Neural crest cell (in vitro differentiated cells): ENCODE results near the gene RUFY4. TPM values are rescaled to one million over a fixed set of nuclear protein-coding genes. Genes with fewer than 3 reads are reported as not detected.

Experiments
- DNase-seq: peaks from one replicate; pipeline ENCODE4 v3.0.0; 2021; ENCODE audit warnings: low read depth, mixed read lengths, low spot score
- H3K27ac Mint-ChIP-seq: one replicate; pipeline ENCODE4 v1.8.0; 2021; ENCODE audit warnings: mild to moderate bottlenecking, mixed read lengths; ENCODE audit not compliant: unreplicated experiment
- H3K27me3 Mint-ChIP-seq: 2 replicates; pipeline ENCODE4 v1.8.0; 2021; ENCODE audit warnings: low read depth, mild to moderate bottlenecking, mixed read lengths
- H3K36me3 Mint-ChIP-seq: 2 replicates; pipeline ENCODE4 v1.8.0; 2021; ENCODE audit warnings: low read depth, mild to moderate bottlenecking, mixed read lengths
- H3K4me1 Mint-ChIP-seq: 2 replicates; pipeline ENCODE4 v1.8.0; 2021; ENCODE audit warnings: mixed read lengths
- H3K4me3 Mint-ChIP-seq: one replicate; pipeline ENCODE4 v1.8.0; 2021; ENCODE audit warnings: mild to moderate bottlenecking, mixed read lengths
- H3K9me3 Mint-ChIP-seq: 2 replicates; pipeline ENCODE4 v1.8.0; 2021; ENCODE audit warnings: mixed read lengths
- total RNA-seq: library from RNA; stranded (reverse); gene quantifications from 2 replicates; pipeline ENCODE4 v1.2.1, GENCODE V29; 2021
- TF ChIP-seq, protein P1 (sequence below): fragments of 200-600 bp; sonication (generic); conservative IDR thresholded peaks from 2 replicates; pipeline ENCODE4 v1.5.0; 2021; ENCODE audit warnings: antibody characterized with exemption, mild to moderate bottlenecking

RUFY4 gene
- total RNA-seq, 1 donor from 2014 or later = not detected

DNA sequence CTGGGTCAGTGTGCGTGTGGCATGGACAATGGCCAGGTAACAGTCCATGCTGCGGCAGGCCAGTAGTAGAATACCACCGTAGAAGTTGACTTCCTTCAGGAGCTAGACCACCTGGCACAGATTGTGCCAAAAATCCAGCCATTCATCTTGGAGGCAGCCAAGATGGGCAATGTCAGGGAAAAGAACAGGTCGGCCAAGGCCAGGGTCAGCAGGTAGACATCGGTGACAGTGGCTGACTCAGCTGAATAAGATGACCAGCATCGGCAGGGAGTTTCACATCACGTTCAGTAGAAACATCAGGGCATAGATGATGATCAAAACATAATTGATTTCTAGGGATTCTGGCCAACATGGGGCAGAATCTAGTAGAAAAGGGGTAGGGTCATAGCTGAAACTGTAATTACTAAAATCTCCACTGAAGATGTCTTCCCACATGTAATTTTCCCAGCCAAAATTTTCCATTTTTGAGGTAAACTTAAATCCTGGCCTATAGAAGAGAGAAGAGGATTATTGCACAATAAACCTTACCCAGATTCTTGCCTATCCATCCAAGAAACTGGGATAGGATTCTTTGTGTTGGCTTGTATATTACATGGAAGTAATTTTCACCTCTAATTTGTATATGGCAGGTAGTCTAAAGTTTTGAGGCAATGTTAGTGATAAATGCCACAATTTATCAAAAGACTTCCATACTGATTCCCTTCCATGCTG lies 7.9 kb upstream of the RUFY4 start:
- DNase-seq = no peak
- Mint-ChIP-seq H3K27me3 (peaks cover 17% of the 10 kb centered on the region), H3K27ac (no peak overlapping the region), H3K4me3 (no peak overlapping the region), H3K9me3 (no peaks in the 10 kb centered on the region), H3K36me3 (no peaks in the 10 kb centered on the region), H3K4me1 (no peaks in the 10 kb centered on the region)
- TF ChIP-seq, protein P1, sequence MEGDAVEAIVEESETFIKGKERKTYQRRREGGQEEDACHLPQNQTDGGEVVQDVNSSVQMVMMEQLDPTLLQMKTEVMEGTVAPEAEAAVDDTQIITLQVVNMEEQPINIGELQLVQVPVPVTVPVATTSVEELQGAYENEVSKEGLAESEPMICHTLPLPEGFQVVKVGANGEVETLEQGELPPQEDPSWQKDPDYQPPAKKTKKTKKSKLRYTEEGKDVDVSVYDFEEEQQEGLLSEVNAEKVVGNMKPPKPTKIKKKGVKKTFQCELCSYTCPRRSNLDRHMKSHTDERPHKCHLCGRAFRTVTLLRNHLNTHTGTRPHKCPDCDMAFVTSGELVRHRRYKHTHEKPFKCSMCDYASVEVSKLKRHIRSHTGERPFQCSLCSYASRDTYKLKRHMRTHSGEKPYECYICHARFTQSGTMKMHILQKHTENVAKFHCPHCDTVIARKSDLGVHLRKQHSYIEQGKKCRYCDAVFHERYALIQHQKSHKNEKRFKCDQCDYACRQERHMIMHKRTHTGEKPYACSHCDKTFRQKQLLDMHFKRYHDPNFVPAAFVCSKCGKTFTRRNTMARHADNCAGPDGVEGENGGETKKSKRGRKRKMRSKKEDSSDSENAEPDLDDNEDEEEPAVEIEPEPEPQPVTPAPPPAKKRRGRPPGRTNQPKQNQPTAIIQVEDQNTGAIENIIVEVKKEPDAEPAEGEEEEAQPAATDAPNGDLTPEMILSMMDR = no peak

DNA sequence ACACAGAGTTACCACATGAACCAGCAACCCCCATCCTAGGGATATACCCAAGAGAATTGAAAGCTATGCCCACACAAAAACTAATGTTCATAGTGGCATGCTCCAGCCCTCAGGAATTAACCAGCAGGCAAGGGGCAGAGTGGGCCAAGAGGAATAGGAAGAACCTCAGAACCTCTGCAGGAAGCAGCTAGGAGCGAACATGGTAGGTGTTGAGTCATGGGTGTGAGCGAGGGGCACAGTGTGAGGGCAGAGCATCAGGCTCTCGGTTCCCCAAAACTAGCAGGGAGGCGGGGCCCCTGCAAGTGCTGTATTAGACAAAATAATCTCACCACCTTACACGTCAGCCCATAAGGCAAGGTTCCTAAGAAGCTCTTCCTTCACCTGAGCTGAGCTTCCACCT lies 5.6 kb upstream of the RUFY4 start:
- no peaks in the 10 kb centered on the region for H3K4me1 Mint-ChIP-seq
- H3K27ac Mint-ChIP-seq = peak overlapping the region; percentile 16
- H3K36me3 Mint-ChIP-seq = no peaks in the 10 kb centered on the region
- peaks cover 23% of the 10 kb centered on the region for H3K27me3 Mint-ChIP-seq
- no peaks in the 10 kb centered on the region for H3K9me3 Mint-ChIP-seq
- no peak overlapping the region for H3K4me3 Mint-ChIP-seq
- TF ChIP-seq, protein P1 = no peak
- no peak for DNase-seq

DNA sequence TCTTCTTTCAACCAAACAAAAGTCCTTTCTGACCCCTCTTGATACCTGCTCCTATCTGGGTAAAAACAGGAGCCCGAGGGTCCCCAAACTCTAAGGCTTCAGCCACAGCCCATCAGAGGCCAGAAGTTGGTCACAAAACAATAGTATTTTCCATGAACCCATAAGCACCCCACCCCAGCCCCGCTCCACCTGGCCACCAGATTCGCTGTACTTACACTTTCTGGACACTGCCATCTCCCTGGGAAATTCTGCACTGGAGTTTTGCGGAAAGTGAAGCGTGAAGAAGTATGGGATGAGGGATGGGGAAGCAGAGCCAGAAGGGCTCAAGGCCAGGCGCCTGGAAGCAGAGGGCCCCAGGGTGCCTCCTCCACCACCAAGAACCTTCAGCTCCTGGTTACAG lies 5.2 kb upstream of the RUFY4 start:
- H3K4me1 Mint-ChIP-seq = no peaks in the 10 kb centered on the region
- TF ChIP-seq, protein P1 = no peak
- H3K4me3 Mint-ChIP-seq = no peak overlapping the region
- no peak overlapping the region for H3K27ac Mint-ChIP-seq
- peaks cover 23% of the 10 kb centered on the region for H3K27me3 Mint-ChIP-seq
- no peaks in the 10 kb centered on the region for H3K9me3 Mint-ChIP-seq
- H3K36me3 Mint-ChIP-seq = no peaks in the 10 kb centered on the region
- DNase-seq = no peak

DNA sequence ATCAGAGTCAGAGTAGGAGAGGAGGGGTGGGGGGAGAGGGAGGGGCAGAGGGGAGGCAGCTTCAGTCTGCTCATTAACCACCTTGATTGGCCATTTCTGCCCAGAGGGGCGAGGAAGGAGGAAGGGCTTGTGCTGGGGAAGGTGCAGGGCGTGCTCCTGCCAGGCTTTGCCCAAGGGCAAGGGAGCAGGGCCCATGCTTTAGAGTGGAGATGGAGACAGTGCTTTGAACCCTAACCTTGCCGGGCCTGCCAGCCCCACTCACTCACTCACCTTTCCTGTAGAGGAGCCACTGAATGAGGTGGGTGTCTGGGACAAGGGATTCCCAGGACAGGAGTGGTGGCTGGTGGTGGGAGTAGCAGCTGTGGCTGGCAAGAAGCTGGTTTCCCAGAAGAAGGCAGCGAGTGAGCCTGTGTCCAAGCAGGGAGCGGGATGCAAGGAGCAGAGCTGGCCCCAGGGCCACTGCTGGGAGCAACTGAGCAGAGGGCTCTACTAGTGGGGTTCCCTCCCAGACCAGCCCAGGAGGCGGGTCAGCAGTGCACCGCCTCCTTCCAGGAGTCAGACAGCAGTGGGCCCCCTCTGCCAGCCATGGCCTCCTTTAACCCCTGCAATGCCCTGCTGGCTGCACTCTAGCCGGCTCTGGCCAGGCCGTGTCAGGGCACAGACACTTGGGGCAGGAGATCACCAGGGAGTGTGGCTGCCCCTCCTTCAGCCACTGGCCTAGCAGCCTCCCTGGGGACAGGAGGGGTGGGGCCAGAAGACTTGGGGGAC lies 3.6 kb upstream of the RUFY4 start:
- Mint-ChIP-seq H3K36me3 (no peaks in the 10 kb centered on the region), H3K27me3 (peaks cover 20% of the 10 kb centered on the region), H3K4me1 (no peaks in the 10 kb centered on the region), H3K27ac (no peak overlapping the region), H3K9me3 (no peaks in the 10 kb centered on the region), H3K4me3 (no peak overlapping the region)
- no peak for DNase-seq
- TF ChIP-seq, protein P1 = no peak

DNA sequence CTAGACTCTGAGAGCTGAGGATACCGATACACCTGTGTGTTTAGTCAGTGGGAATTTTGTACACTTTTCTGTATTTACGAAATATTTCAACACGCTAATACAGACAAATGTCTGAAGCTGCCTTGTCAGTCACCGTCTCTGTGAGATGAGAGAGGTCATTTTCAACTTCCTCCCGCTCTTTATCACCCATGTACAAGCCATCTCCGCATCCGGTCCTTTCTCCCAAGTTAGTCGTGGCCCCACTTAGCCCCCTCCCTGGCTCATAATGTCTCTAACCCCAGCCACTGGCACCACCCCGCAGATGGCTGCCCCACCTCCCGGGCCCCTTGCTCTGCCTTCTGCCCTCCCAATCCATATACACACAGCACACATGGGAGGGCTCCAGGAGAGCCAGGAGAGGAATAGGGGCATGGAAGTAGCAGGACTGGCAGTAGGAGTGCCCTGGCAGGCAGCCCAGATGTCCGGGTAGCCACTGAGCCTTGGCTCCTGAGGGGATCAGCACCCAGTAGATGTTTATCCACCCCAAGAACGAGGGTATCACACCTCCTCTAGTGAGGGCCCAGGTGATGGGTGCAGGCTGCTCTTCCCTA lies 2.0 kb upstream of the RUFY4 start:
- H3K36me3 Mint-ChIP-seq = no peaks in the 10 kb centered on the region
- no peaks in the 10 kb centered on the region for H3K9me3 Mint-ChIP-seq
- no peaks in the 10 kb centered on the region for H3K4me1 Mint-ChIP-seq
- TF ChIP-seq, protein P1 = no peak
- H3K27ac Mint-ChIP-seq = no peak overlapping the region
- no peak overlapping the region for H3K4me3 Mint-ChIP-seq
- no peak for DNase-seq
- peaks cover 20% of the 10 kb centered on the region for H3K27me3 Mint-ChIP-seq
